ENCODE measurements around the gene COL19A1.
"Not testable (repeated sequence)": the region's sequence is repeated elsewhere in the genome, so short reads cannot be mapped to it uniquely, and the experiment has no call there.

The COL19A1 gene

DNA sequence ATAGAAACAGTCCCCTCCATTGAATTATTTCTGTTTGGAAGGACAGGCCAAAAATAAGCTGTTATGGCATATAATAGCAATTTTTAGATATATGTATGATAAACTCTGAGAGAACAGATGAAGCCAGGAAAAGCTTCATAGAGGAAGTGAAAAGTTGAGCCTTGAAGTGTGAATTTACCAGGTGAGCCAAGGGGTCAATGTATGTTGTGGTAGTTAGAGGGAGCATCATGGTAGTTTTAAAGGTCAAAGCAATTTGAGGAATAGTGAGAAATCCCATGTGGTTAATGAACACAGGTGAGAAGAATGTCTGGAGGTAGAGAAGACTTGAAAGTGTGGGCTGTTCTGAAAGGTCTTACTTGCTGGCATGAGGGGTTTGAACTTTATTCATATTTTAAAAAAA, 47.0 kb downstream of the COL19A1 start:
- no peak for DNase-seq

DNA sequence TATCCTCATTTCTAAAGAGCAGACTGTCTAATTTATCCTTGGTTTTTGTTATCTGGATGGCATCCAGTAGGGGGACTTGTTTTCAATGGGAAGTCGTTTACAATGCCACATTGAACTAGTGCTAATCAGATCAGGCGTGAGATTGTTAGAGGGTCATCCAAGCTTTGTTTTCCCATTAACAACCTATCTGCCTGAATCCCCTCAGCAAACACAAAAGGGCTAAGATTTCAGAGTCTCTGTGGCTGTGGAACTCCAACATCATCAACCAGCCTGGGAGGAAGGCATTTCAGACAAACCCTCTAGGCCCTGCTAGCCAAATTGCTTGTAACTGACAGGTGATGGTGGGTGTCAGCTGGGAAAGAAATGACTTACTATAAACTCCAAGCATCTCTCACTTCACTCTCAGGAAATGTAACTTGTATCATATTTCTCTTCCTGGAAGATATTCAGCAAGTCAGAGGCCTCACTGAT, 47.7 kb downstream of the COL19A1 start:
- DNase-seq: no peak

GRCh38 chr6:69915346-69915745, 49.0 kb downstream of the COL19A1 start:
- no peak for DNase-seq

GRCh38 chr6:69917834-69918233, 51.5 kb downstream of the COL19A1 start:
- DNase-seq: no peak

- no peak for DNase-seq
Observed at GRCh38 chr6:69918813-69919475, 52.6 kb downstream of the COL19A1 start.

- DNase-seq: not testable (repeated sequence)
Observed at GRCh38 chr6:69921066-69921465, 54.7 kb downstream of the COL19A1 start.

- DNase-seq: not testable (repeated sequence)
Observed at GRCh38 chr6:69921611-69922010, 55.3 kb downstream of the COL19A1 start.

DNA sequence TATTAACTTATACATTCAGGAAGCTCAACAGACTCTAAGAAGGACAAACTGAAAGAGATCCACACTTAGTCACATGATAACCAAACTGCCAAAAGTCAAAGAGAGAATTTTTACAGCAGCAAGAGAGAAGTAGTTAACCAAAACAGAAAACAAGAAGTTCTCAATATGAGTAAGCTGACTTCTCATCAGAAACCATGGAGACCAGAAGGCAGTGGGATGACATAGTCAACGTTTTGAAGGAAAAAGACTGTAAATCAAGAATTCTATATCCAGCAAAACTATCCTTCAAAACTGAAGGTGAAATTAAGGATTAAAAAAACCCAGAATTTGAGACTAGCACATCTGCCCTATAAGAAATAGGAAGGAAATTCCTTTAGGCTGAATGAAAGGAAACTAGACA, 60.4 kb downstream of the COL19A1 start:
- DNase-seq: no peak

DNA sequence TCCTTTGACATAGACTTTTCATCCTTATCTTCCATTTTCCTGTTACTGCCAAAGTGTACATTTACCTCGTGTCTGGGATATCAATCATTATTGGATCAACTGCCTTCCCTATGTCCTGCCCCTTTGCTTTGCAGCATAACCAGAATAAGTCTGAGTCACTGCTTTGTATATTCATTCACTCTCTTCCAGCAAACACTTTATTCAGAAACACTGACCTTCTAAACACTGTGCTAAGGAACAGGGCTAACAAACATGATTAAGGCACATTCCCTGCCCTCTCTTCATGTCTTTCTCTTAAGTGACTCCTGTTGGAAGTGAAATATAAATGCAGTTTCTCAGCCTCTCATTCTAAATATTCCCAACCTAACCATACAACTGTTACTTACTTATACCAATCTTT, 66.9 kb downstream of the COL19A1 start:
- DNase-seq: no peak

DNA sequence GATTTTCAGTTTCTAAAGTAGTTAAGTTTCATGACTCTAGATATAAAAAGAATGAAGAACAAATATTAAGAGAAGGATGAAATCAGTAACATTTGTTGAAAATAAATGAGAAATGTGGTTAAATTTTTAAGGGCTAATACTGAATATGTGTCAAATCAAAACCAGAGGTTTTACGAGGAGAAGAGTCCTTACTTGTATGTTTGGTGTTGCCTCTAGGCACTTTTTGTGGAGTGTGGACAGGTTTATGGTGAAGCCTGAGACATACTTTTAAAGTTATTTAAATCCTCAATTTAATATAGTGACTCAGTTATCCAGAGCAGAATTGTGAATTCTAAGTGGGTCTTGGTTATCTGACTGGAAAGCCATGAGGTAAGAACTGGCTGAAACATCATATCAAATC, 68.7 kb downstream of the COL19A1 start:
- DNase-seq: no peak

- no peak for DNase-seq
Observed at GRCh38 chr6:69936674-69937363, 70.5 kb downstream of the COL19A1 start.

GRCh38 chr6:69937402-69938136, 71.2 kb downstream of the COL19A1 start:
- DNase-seq: no peak

- DNase-seq: no peak
Observed at GRCh38 chr6:69942485-69942884, 76.1 kb downstream of the COL19A1 start.

DNA sequence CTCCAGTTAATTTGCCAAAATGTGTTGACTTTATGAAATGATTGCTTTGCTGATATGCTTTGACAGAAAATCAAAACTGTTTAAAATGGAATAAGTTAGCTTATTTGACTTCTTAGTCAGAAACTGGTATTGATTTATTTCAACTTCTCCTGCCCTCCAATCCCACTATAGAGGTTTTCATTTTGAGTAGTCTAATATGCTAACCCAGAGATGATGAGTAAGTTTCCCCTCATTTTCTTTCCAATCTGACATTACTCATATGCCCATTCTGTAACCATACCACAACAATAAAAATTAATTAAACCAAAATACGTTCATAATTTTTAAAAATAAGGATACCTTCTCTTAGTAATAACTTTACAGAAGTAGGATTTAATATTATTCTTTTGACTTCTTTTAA, 78.8 kb downstream of the COL19A1 start:
- no peak for DNase-seq

- no peak for DNase-seq
Observed at GRCh38 chr6:69948479-69949114, 82.2 kb downstream of the COL19A1 start.

DNA sequence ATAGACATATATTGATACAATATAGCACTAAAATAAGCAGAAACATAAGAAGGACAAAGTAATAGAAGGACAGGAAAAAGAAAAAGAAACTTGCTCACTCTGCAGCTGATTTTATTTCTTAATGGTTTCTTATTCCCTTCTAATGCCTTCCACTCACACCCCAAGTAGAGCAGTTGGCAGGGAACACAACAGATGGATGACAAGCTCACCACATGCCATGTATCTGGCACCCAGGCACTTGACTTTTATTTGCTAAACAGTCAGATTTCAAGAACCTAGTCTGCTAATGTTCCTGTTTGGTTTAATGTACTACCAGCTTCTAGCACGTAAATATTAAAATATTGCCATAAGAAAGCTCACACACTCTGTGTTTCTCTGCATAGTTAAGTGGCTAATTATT, 87.1 kb downstream of the COL19A1 start:
- DNase-seq: no peak

GRCh38 chr6:69954733-69955132, 88.4 kb downstream of the COL19A1 start:
- no peak for DNase-seq

DNA sequence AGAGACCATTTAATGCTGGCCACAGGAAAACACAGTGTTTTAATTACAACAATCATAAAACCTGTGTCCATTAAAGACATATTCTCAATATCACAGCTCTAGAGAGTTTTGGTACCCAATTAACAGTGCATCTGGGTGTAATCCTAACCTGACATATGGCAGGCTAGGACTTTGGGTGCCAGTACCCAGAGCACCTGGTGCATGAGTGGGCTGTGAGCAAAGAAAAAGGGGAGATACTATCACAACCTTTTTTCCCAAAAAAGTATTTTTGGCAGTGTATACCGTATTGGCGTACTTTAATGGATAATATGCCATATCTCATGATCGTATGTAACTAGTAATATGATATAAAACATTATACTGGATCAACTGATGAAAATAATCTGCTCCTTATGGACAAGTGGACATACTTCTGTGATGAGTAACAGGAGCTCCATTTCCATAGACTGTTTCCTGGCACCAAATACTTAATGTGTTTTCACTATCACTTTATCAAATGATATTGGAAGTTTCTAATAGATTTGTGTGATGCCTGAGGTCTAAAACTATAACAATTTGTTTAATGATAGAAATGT, 91.7 kb downstream of the COL19A1 start:
- no peak for DNase-seq

DNA sequence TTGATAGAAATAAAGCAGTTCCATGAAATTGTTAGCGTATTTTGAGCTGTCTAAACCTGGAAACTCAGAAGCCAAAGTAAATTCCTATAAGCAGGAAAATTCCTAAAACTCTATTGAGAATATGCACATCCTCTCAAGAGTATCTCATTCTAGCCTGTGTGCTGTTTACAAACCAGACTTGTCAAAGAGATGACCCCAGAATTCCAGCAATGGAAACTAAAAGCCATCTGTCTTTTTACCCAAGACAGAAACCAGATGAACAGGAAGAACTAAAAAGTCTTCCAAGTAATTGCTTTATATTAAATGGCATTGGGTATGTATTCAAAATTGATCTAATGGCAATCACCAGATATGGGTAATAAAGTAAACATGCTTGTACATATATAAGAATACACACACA, 92.6 kb downstream of the COL19A1 start:
- no peak for DNase-seq

- not testable (repeated sequence) for DNase-seq
Observed at GRCh38 chr6:69965974-69966373, 99.6 kb downstream of the COL19A1 start.

DNA sequence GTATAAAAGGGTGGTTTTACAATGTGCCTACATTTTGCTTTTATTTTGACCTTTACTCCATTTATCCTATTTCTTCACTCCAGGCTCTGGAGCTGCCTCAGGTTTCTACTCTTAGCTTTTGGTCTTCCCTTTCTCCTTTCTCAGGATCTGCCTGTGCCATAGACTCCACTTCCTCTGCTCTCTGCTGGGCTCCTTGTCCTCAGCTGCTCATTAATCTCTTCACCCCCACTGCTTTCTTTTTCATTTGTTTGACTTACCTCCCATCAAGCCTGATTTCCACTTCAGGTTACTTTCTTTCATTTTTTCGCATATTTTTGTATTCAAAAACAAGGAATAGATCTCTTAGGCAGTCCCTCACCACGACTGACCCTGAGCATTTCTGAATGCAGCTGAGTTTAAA, 106.8 kb downstream of the COL19A1 start:
- DNase-seq: no peak

DNA sequence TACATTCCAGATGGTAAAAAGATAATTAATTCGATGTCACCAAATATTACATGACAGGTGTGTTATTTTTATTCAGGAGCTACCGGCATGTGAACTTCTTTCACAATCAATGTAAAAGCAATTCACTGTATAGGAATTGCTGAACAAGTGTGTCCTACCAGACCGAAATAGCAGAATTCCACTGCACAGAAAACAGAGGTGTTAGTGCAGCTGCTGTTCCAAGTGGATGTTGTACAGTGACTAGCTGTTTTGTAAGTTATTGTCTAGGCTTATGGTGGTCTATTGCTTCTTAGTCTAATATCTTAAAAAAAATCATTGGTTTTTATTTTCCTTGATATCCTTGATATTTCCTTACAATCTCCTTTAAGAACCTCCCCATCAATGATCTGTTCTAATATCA, 107.4 kb downstream of the COL19A1 start:
- no peak for DNase-seq

- no peak for DNase-seq
Observed at GRCh38 chr6:69974193-69974592, 107.8 kb downstream of the COL19A1 start.

All from SIG-M5 (cell line).